GM18951 (cell line): ENCODE results near the gene TUBGCP5.
"Not testable (repeated sequence)": the region's sequence is repeated elsewhere in the genome, so short reads cannot be mapped to it uniquely, and the experiment has no call there.

ENCODE experiments used
- POLR2A ChIP-seq: IDR thresholded peaks from 4 replicates; pipeline ENCODE4 v1.6.1; 2011; ENCODE audit warnings: mild to moderate bottlenecking; ENCODE audit not compliant: insufficient read length, insufficient read depth; ENCODE audit errors: extremely low read depth
- in situ Hi-C: fragments of 300-500 bp; cut with MboI; formaldehyde crosslinking; loops from one replicate; pipeline ENCODE4 v1.12.0; 2022; ENCODE audit warnings: low sequenced_read_pairs, mixed read lengths, inconsistent platforms; ENCODE audit not compliant: unreplicated experiment

The TUBGCP5 gene

GRCh38 chr15:23039143-23039916, at the start of gene TUBGCP5:
Gene TUBGCP5, minus strand, starts transcription at chr15:23039569. Its CDS starts 26 bp downstream, at chr15:23039543.
- in situ Hi-C loops: no loop called here
- TF ChIP-seq POLR2A: peak; percentile 98

- in situ Hi-C loops: no loop called here
- no peak for TF ChIP-seq POLR2A
These were observed 43.7 kb upstream of the TUBGCP5 start for GRCh38 chr15:23083115-23083514.

- in situ Hi-C loops: not testable (repeated sequence)
These were observed 42.8 kb upstream of the TUBGCP5 start for GRCh38 chr15:23081996-23082737.

- no peak for TF ChIP-seq POLR2A
These were observed 41.9 kb upstream of the TUBGCP5 start for GRCh38 chr15:23081271-23081670.

GRCh38 chr15:23079766-23080165, 40.4 kb upstream of the TUBGCP5 start:
- in situ Hi-C loops: no loop called here
- no peak for TF ChIP-seq POLR2A

More at GRCh38 chr15:23081271-23081670, 41.9 kb upstream of the TUBGCP5 start:
- in situ Hi-C loops: no loop called here

GRCh38 chr15:23075927-23076326, 36.6 kb upstream of the TUBGCP5 start:
- in situ Hi-C loops: no loop called here

GRCh38 chr15:23074684-23075083, 35.3 kb upstream of the TUBGCP5 start:
- TF ChIP-seq POLR2A: no peak
- in situ Hi-C loops: no loop called here

More at GRCh38 chr15:23075927-23076326, 36.6 kb upstream of the TUBGCP5 start:
- no peak for TF ChIP-seq POLR2A

- in situ Hi-C loops: no loop called here
- TF ChIP-seq POLR2A: no peak
These were observed 34.7 kb upstream of the TUBGCP5 start for GRCh38 chr15:23073890-23074646.

- TF ChIP-seq POLR2A: no peak
- in situ Hi-C loops: no loop called here
These were observed 33.3 kb upstream of the TUBGCP5 start for GRCh38 chr15:23072633-23073032.

GRCh38 chr15:23069496-23070166, 30.3 kb upstream of the TUBGCP5 start:
- in situ Hi-C loops: no loop called here
- TF ChIP-seq POLR2A: no peak

- TF ChIP-seq POLR2A: no peak
- in situ Hi-C loops: no loop called here
These were observed 28.0 kb upstream of the TUBGCP5 start for GRCh38 chr15:23067416-23067815.

GRCh38 chr15:23065836-23066235, 26.5 kb upstream of the TUBGCP5 start:
- no peak for TF ChIP-seq POLR2A
- in situ Hi-C loops: no loop called here

GRCh38 chr15:23064156-23064555, 24.8 kb upstream of the TUBGCP5 start:
- in situ Hi-C loops: no loop called here
- no peak for TF ChIP-seq POLR2A
